Measurements from ENCODE around the gene FIBIN.
"Not testable (repeated sequence)": the region's sequence is repeated elsewhere in the genome, so short reads cannot be mapped to it uniquely, and the experiment has no call there.

FIBIN gene

DNA sequence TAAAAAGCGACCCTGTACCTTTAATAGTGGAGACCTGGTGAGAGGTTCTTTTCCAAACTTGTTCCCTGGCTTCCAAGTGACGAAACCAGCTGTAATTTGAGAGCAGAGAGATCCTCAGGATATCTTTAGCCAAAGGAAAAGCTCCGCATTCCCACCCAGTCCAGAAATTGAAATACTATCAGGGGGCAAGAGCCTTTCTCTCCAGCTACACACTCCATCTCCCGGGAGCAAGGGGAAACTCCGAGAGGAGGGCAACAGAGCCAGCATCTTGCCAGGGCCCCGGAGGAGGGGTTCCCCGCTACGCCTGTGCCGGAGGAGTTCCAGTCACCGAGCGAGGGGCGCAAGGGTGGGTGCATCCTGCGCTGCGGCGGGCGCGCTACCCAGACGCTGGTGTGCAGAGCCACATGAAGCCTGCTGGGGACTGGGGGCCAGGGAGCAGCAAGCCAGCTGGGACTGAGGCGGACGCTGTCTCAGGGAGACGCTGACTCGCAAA, at the start of gene FIBIN:
Gene FIBIN (plus strand): TSS at position 148 of the 493 bp plus-strand sequence. CDS start 415 bp downstream, outside the sequence.
- DNase-seq, result no peak

DNA sequence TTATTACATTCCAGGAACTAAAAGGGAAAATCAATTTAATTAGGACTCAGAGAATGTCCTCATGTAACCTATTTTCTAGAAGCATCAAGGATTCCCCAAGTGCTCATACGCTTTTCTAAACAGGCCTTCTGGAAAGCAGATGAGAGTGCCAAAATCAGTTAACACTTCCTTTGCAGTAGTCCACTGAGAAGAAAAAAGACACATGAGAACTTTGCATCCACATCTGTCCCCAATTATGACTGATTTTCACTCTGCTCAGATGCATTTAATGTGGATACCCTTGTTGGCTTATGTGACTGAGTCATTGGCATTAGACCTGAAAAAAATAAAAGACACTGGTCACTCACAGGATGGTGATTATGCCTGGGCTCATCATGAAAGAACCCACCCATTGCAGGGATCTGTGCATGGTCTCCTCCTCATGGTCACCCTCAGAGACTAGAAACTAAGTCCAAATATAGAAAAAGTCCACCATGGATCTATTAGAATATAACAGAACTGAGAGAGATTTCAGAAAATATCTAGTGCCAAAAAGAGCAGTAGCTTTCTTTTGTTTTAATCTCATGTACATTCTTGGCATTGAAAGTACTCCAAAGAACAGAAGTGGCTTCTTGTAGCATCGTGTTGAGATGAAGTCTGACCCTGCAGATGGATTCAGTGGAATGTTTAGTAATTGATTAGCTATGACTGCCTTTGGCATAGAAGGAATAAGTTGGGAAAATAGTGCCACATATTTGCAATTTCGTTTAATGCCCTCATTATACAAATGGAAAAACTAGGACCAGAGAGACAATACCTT, 48.8 kb upstream of the FIBIN start:
- no peak for DNase-seq

DNA sequence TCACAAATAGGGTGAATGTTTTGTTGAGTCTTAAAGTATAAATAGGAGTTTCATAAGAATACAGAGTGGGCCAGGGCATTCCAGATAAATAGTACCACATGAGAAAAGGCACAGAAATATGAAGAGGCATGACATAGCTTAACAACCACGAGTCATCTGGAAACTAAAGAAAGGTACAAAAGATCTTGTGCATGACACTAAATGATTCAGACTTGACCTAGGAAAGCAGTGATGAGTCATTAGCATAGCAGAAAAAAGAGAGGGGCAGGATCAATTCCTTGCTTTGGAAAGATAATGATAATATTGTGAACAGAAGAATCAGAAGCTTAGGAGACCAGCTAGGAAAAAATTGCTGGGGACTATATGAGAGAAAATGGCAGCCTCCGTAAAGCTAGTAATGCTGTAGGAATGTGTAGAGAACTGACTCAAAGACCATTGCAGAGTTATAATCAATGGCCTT, 47.6 kb upstream of the FIBIN start:
- DNase-seq, result no peak

DNA sequence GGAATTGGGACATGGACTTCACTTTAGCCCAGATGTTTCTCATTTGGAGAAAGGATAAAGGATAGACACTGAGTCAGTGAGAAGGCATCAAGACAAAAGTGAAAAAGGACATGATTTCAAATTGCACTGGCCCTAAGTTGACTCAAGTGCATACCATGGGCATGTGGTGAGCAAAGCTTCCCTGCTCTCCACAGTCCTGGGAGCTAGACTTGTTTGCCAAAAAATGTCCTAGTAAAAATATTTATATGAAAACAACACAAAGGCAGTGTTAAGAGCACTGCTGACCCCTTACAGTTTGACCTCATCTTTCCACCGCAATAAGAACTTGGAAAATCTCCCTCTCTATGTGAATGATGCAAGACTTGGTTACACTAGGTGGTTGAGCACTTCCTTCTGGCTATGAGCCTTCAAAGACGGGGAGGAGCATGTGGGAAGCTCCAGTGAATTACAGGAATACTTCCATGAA, 46.5 kb upstream of the FIBIN start:
- DNase-seq, result no peak

DNA sequence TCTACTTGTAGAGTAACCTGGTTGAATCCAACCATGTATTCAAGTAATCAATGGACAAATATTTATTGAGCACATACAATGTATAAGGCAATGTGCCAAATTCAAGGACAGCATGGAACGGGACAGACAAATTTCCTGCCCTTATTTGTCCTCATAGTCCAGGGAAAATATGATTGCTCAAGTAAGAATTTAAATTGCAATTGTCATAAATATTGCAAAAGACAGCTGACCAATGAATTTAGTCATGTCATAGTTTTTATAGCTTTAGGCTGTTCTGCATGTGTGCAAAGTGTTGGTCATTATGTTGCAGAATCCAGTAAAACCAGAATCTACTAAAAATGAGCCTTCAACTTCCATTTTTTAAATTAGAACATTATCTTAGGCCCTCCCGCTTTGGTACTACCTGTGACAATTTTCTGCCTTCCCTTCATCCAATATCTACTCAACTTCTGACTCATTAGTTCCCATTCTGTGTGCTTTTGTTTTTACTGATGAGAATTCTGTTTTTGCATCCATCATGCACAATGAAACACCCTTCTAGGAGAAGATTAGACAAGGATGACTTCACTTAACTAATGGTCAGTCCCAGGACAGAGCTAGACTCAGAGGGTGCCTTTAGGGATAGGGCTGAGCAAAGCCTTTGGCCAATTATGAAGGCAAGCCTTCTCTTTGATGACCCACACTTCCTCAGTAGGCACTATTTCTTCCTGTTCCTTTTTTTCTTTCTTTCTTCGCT, 45.8 kb upstream of the FIBIN start:
- DNase-seq, result no peak

DNA sequence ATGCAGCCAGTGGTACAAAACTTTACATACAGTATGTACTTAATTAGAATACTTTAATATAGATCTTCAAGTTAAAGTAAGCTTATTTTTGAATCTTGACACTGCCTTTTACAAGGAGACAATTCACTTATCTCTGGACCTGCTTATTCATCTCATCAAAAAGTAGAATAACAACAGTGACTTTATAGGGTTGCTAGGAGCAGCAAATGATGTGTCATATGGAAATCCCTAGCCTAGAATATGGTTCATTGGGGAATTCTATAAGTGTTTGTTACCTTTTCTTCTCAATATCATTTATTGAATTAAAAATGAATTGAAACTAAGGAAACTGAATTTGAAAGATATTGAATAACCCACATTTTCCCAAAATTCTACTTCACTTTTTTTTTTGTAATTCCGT, 45.0 kb upstream of the FIBIN start:
- no peak for DNase-seq

DNA sequence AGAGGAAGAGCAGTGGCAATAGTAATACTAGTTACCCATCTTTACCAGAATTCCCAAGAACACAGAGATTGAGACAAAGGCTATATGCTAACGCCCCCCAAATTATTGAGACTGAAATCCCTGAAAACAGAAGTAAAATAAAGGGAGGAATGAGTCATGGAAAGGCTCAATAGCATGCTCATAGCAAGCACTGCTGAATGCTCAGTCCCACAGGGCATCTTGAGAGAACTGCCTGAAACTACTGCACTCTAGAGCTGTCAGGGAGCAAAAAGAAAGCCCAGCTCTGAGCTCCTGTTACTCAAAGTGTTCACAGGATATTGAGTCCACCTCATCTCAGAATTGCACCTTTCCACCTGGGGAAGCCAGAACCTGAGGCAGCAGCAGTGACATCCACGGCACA, 44.1 kb upstream of the FIBIN start:
- DNase-seq, result no peak

DNA sequence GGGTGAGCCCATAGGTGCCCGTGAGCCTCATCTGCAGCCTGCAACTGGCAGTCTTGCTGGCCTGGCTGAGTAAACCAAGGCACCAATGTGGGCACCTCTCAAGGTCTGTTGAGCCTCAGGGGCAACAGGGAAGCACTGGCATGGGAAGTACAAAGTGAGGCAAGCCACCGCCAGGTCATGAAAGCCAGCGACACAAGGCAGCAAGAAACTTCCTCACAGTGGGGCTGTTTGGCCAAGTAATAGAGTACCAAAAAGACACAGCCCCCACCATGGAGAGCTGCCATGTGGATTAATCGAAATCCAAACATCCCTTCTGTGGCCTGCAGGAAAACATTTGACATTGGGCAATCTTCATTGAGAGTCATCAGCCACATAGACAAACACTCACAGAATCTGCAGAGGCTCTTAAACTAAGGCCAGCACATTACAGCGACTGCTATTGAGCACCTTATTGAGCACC, 43.6 kb upstream of the FIBIN start:
- DNase-seq, result no peak

DNA sequence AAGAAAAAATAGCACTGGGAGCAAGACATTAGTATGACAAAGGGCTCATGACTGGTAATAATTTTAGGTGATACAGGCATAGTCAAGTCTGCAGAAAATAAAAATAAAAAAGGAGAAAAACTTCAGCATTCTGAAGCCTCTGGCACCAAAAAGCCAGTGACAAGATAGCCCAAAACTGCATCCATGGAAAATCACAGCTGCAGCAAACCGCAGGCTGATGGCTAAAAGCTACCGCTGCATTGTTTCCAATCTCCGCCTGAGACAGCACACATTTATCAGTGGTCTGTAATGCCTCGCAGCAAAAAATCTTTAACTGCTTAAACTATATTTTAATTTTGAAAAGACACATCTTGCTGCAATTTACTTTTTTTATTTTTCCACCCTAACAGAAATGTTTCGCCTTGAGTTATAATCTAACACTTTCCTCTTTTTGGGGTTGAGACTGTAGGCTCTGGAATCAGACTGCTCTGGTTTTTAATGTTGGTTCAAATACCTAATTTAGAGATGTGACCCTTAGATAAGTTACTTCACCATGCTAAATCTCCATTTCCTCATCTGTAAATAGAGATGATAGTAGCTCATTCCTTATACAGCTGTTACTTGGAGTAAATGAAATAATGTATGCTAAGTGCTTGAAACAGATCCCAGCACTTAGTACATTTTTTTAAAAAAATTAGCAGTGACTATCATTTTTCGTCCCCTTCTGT, 42.0 kb upstream of the FIBIN start:
- DNase-seq, result no peak

DNA sequence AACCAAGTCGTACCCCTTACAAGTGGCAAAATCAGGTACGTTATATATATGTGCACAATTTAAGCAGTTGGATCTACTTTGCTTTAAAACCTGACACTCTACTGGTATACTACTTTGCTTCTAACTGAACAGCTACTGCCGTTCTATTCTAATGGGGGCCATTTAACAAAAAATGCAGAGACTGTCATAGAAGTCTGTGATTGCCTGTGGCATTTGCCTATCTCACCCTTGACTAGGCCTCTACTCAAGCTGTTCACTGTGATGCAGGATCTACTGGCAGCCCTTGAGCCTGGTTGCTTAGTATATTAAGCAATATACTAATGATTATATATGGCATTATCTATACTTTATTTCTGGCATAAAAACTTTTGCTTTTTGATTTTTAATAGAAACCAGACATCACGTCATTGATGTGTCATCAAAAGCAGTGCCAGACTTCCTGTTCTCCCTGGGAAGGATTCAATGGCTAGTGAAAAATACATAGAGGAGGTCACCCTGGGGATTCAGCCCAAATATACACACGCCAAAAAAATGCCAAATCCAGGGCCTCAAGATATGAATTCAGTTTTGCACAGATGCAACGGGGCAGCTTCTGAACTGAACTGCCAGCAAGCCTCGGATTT, 40.0 kb upstream of the FIBIN start:
- no peak for DNase-seq

DNA sequence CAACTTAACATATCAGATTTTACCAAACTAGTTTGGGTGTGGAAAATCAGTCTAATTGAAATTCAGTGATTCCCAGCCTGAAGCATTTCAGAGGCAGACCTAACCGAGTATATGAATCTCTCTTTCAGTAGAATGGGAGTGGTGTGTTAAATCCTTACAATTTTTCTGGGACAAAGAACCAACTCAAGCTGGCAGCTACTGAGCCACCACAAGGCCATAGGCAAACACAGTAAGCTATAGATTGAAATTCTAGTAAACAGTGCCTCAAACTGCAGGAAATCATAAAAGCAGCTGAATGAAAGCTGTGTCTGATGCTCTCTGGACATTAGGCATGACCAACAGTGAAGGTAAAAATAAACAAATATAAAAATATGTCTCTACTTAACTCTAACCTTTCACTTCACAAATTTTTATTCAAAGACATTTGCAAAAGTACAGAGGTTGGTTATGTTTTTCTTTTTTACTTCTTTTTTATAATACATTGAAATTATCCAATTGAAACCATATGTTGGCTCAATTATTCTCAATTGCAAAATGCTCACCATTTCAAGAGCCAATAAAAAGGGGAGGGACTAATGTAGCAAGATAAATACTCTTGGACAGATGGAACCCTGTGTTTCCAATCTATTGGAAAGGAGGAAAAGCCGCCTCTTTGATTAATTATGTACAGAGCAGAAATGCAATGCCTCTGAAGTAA, 35.8 kb upstream of the FIBIN start:
- no peak for DNase-seq

DNA sequence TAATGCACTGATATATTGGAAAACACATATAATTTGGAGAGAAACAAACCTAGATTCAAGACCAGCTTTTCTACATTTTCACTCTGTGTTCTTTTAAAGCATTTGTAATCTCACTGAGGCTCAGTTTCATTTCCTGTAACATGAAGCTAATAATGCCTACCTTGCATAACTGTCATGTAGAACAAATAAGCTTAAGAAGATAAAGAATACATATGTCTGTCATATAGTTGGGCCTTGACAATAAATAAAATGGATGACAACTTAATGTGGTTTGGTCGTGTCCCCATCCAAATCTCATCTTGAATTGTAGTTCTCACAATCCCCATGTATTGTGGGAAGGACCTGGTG, 35.2 kb upstream of the FIBIN start:
- DNase-seq, result no peak

DNA sequence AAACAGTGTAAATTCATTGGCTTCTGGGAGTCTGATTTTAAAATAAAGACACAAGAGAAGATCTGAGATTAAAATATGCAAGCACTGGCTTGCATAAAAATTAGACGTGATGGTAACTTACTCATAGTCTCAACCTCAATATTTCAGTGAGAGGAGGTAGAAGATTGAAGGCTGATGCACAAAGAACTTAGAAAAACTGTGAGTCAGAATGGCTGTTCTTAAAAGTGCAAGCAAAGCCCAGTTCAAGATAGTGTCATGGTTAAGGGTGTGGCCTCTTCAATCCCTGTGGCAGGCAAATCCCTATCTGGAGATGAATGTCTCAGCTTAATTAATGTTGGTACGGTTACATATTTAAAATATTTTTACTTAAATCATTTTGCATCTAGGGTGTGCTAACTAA, 33.6 kb upstream of the FIBIN start:
- no peak for DNase-seq

DNA sequence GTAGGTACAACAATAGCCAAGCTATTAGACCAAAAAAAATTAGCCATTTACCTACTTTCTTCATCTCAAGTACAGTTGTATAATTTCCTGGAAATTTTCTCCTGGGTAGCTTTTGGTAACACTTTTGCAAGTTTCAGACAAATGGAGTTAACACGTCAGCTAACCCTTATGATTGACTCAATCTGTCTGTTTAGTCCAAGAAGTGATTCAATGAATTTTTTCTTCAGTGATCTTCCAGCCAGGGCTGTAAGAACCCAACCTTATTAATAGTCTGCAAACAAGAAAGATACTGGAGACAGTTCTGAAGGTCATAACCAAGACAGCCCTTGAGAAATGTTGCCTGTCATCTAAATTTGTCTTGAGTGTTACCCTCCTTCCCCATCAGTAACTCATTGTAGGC, 30.1 kb upstream of the FIBIN start:
- no peak for DNase-seq

DNA sequence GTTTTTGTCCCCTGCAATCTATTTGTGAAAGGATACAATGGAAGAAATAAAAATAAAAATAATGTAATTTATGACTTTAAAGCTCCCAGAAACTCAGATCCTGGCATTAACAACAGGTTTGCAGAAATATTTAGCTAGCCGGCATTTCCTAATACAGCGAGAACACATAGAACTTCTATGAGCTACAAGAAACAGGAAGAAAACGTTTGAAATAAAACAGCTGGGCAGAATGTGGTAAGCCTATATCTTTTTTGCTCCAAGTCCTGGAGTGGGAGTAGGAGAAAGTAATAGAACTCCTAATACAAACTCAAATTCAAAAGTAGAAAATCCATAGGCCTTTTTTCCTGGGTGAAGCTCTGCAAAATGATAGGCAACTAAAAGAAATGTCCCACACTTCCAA, 29.6 kb upstream of the FIBIN start:
- DNase-seq, result no peak

DNA sequence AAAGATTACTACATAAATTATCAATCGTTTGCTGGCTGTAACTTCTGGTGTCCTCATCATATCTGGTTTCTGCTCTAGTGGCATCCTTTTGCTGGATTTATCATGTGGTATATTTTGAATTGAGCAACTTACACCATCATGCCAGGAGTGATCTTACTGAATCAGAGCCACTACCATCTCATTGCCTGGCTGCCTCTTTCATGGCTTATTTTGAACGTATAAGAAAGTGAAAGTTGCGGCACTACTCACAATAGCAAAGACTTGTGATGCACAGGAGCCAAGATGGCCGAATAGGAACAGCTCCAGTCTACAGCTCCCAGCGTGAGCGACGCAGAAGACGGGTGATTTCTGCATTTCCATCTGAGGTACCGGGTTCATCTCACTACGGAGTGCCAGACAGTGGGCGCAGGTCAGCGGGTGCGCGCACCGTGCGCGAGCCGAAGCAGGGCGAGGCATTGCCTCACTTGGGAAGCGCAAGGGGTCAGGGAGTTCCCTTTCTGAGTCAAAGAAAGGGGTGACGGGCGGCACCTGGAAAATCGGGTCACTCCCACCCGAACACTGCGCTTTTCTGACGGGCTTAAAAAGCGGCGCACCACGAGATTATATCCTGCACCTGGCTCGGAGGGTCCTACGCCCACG, 28.9 kb upstream of the FIBIN start:
- DNase-seq, result not testable (repeated sequence)

DNA sequence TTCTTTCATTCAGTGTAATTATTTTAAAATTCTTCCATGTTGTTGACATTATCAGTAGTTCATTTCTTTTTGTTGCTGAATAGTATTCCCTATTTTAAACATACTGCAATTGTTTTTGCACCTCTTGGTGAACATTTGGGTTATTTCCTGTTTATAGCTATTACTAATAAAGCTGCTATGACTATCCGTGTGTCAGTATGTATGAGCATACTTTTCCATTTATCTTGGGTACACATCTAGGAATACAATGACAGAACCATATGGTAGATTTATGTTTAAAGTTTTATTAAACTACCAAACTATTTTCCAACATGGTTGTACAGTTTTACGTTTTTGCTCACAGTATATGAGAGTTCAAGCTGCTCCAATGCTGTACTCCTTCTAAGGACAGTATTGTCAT, 22.0 kb upstream of the FIBIN start:
- DNase-seq, result no peak

DNA sequence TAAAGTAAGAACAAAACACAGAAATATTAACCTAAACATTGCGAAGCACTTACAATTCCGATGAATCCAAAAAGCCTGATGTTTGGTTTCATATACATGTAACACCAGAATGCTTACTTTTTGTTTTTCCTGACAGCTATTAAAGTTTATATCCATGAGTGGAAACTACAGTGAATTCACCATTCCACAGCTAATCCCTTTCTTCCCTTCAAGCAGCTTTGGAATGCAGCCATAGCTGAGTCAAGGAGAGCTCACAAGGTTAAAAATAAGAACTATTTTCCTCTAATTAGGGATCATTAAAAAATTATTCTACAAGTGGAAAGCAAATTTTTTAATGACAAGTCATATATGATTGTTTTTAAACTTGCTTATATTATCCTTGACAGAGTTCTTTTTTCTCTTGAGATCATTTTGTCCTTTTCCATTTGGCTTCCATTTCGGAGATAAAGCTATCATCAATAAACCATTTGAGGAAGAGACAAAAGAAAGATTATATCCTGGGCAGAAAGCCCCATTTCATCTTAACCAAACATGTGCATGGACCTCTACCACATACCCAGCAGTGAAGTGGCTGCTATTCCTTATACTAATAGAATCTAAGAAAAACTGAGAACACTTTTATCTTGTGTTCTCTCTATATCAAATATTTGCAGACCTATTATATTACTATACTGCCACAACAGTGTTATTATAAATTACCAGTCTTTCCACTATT, 19.7 kb upstream of the FIBIN start:
- no peak for DNase-seq

DNA sequence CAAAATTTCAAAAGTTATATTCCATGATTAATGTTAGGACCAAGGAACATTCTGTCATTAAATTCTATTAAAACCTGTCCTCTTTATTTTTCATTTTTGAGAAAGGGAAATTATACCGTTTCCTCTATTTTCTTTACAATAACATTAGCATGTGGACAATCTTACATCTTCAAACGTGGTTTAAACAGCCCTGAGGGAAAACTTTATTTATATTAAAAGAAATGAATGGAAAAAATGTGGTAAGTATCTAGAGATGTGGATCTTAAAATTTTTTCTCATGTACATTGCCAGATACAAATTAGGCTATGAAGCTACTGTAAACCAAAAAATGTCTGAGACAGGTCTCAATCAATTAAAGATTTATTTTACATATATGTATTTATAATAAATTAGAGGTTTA, 18.9 kb upstream of the FIBIN start:
- DNase-seq, result no peak

DNA sequence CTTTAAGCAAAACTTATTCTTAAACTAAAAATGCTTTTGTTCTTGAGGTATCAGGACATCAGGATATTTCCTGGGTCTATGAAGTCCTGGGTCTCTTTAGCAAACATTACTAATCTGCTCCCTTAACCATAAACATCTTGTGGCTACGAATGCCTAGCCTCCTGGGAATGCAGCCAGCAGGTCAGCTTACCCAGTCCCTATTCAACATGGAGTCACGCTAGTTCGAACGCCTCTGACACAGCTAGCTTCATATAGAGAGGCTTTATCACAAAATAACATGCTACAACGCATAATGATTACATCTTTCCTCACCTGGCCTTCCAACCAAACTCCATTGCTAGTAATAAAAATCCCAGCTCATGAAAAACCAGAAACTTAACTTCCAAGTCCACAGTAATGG, 17.5 kb upstream of the FIBIN start:
- DNase-seq, result no peak

DNA sequence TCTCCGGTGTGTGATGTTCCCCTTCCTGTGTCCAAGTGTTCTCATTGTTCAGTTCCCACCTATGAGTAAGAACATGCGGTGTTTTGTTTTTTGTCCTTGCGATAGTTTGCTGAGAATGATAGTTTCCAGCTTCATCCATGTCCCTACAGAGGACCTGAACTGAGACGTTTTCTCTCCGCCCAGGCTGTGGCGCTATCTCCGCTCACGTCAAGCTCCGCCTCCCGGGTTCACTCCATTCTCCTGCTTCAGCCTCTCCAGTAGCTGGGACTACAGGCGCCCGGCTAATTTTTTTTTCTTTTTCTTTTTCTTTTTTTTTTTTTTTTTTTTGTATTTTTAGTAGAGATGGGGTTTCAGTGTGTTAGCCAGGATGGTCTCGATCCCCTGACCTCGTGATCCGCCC, 16.7 kb upstream of the FIBIN start:
- not testable (repeated sequence) for DNase-seq
